ENCODE data around the gene PNPLA1.

The PNPLA1 gene

DNA sequence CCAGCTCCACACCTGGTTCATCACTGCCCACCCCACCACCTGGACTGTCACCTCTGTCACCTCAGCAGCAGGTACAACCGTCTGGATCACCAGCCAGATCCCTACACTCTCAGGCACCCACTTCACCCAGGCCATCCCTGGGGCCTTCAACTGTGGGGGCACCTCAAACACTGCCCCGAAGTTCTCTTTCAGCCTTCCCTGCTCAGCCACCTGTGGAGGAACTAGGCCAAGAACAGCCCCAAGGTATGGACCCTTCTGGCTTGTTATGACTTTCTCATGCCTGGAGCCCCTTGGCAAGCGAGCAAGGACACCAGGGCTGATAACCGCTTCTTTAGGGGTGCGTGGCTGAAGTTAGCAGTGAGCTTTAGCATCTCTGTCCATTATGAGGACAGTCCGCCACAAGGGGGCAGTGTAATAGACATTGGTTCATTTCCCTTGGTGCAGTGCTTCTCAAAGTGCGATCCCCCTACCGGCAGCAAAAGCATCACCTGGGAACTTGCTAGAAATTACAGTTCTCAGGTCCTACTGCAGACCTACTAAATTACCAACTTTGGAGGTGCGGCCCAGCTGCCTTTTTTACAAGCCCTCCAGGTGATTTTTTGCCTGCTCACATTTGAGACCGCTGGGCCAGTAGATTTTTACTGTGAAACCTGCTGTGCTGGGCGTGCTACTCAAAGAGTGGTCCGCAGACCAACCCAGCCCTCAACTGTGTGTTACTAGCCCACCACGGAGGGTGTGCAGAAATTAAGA lies 32.5 kb downstream of the PNPLA1 start:
- ATAC-seq = peak; percentile 99

DNA sequence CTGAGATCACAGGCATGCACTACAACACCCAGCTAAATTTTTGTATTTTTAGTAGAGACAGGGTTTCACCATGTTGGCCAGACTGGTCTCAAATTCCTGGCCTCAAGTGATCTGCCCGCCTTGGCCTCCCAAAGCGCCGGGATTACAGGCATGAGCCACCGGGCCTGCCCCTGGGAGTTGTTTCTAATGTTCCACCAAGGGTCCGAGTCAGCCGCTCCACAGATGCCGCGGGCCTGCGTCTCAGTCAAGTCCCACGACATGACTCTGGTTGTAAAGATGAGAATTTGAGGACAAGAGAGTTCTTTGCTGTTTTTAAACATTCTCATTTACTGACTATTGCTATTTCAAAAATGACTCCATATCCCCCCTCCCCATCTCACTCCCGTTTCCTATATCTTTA lies 36.0 kb downstream of the PNPLA1 start:
- TF ChIP-seq TOX (CRISPR knock-in tag; IDR thresholded peaks at IDR 0.05; ENCODE audit: borderline replicate concordance) = no peak
- TF ChIP-seq CSDC2 (CRISPR knock-in tag; IDR thresholded peaks at IDR 0.05) = no peak
- no peak for TF ChIP-seq RARB (CRISPR knock-in tag; IDR thresholded peaks at IDR 0.05)
- TF ChIP-seq ARNTL (CRISPR knock-in tag; IDR thresholded peaks at IDR 0.05; ENCODE audit: borderline replicate concordance, low read depth) = no peak
- TF ChIP-seq GLIS3 (CRISPR knock-in tag; IDR thresholded peaks at IDR 0.05) = no peak
- TF ChIP-seq ZFP30 (CRISPR knock-in tag; IDR thresholded peaks at IDR 0.05) = no peak

More for the DNA sequence above, 32.5 kb downstream of the PNPLA1 start:
- no peak for TF ChIP-seq CSDC2 (CRISPR knock-in tag; IDR thresholded peaks at IDR 0.05)
- TF ChIP-seq, protein P1, sequence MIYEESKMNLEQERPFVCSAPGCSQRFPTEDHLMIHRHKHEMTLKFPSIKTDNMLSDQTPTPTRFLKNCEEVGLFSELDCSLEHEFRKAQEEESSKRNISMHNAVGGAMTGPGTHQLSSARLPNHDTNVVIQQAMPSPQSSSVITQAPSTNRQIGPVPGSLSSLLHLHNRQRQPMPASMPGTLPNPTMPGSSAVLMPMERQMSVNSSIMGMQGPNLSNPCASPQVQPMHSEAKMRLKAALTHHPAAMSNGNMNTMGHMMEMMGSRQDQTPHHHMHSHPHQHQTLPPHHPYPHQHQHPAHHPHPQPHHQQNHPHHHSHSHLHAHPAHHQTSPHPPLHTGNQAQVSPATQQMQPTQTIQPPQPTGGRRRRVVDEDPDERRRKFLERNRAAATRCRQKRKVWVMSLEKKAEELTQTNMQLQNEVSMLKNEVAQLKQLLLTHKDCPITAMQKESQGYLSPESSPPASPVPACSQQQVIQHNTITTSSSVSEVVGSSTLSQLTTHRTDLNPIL (CRISPR knock-in tag; IDR thresholded peaks at IDR 0.05; ENCODE audit: low read depth) = no peak
- no peak for TF ChIP-seq ISL1 (CRISPR knock-in tag; IDR thresholded peaks at IDR 0.05)
- TF ChIP-seq, protein P2, sequence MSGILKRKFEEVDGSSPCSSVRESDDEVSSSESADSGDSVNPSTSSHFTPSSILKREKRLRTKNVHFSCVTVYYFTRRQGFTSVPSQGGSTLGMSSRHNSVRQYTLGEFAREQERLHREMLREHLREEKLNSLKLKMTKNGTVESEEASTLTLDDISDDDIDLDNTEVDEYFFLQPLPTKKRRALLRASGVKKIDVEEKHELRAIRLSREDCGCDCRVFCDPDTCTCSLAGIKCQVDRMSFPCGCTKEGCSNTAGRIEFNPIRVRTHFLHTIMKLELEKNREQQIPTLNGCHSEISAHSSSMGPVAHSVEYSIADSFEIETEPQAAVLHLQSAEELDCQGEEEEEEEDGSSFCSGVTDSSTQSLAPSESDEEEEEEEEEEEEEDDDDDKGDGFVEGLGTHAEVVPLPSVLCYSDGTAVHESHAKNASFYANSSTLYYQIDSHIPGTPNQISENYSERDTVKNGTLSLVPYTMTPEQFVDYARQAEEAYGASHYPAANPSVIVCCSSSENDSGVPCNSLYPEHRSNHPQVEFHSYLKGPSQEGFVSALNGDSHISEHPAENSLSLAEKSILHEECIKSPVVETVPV (CRISPR knock-in tag; IDR thresholded peaks at IDR 0.05) = no peak
- no peak for TF ChIP-seq ZFP30 (CRISPR knock-in tag; IDR thresholded peaks at IDR 0.05)
- TF ChIP-seq TOX (CRISPR knock-in tag; IDR thresholded peaks at IDR 0.05; ENCODE audit: borderline replicate concordance) = no peak
- no peak for TF ChIP-seq PPARA (CRISPR knock-in tag; IDR thresholded peaks at IDR 0.05; ENCODE audit: borderline replicate concordance)
- TF ChIP-seq ZFP3 (CRISPR knock-in tag; IDR thresholded peaks at IDR 0.05) = no peak
- no peak for TF ChIP-seq ZNF565 (CRISPR knock-in tag; conservative IDR thresholded peaks at IDR 0.05; ENCODE audit: low read depth)
- TF ChIP-seq, protein P3, sequence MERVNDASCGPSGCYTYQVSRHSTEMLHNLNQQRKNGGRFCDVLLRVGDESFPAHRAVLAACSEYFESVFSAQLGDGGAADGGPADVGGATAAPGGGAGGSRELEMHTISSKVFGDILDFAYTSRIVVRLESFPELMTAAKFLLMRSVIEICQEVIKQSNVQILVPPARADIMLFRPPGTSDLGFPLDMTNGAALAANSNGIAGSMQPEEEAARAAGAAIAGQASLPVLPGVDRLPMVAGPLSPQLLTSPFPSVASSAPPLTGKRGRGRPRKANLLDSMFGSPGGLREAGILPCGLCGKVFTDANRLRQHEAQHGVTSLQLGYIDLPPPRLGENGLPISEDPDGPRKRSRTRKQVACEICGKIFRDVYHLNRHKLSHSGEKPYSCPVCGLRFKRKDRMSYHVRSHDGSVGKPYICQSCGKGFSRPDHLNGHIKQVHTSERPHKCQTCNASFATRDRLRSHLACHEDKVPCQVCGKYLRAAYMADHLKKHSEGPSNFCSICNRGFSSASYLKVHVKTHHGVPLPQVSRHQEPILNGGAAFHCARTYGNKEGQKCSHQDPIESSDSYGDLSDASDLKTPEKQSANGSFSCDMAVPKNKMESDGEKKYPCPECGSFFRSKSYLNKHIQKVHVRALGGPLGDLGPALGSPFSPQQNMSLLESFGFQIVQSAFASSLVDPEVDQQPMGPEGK (CRISPR knock-in tag; IDR thresholded peaks at IDR 0.05; ENCODE audit: borderline replicate concordance) = no peak
- TF ChIP-seq ESRRG (CRISPR knock-in tag; IDR thresholded peaks at IDR 0.05) = no peak
- TF ChIP-seq, protein P4, sequence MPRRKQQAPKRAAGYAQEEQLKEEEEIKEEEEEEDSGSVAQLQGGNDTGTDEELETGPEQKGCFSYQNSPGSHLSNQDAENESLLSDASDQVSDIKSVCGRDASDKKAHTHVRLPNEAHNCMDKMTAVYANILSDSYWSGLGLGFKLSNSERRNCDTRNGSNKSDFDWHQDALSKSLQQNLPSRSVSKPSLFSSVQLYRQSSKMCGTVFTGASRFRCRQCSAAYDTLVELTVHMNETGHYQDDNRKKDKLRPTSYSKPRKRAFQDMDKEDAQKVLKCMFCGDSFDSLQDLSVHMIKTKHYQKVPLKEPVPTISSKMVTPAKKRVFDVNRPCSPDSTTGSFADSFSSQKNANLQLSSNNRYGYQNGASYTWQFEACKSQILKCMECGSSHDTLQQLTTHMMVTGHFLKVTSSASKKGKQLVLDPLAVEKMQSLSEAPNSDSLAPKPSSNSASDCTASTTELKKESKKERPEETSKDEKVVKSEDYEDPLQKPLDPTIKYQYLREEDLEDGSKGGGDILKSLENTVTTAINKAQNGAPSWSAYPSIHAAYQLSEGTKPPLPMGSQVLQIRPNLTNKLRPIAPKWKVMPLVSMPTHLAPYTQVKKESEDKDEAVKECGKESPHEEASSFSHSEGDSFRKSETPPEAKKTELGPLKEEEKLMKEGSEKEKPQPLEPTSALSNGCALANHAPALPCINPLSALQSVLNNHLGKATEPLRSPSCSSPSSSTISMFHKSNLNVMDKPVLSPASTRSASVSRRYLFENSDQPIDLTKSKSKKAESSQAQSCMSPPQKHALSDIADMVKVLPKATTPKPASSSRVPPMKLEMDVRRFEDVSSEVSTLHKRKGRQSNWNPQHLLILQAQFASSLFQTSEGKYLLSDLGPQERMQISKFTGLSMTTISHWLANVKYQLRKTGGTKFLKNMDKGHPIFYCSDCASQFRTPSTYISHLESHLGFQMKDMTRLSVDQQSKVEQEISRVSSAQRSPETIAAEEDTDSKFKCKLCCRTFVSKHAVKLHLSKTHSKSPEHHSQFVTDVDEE (CRISPR knock-in tag; IDR thresholded peaks at IDR 0.05) = no peak
- no peak for TF ChIP-seq TCF4 (CRISPR knock-in tag; IDR thresholded peaks at IDR 0.05; ENCODE audit: borderline replicate concordance)
- no peak for TF ChIP-seq ZC3H10 (CRISPR knock-in tag; IDR thresholded peaks at IDR 0.05)
- no peak for TF ChIP-seq RARB (CRISPR knock-in tag; IDR thresholded peaks at IDR 0.05)
- no peak for TF ChIP-seq OSR1 (CRISPR knock-in tag; IDR thresholded peaks at IDR 0.05)
- no peak for TF ChIP-seq SNAI2 (CRISPR knock-in tag; IDR thresholded peaks at IDR 0.05)
- TF ChIP-seq, protein P5, sequence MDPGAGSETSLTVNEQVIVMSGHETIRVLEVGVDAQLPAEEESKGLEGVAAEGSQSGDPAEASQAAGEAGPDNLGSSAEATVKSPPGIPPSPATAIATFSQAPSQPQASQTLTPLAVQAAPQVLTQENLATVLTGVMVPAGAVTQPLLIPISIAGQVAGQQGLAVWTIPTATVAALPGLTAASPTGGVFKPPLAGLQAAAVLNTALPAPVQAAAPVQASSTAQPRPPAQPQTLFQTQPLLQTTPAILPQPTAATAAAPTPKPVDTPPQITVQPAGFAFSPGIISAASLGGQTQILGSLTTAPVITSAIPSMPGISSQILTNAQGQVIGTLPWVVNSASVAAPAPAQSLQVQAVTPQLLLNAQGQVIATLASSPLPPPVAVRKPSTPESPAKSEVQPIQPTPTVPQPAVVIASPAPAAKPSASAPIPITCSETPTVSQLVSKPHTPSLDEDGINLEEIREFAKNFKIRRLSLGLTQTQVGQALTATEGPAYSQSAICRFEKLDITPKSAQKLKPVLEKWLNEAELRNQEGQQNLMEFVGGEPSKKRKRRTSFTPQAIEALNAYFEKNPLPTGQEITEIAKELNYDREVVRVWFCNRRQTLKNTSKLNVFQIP (CRISPR knock-in tag; IDR thresholded peaks at IDR 0.05; ENCODE audit: borderline replicate concordance, low read depth) = no peak
- no peak for TF ChIP-seq ARNTL (CRISPR knock-in tag; IDR thresholded peaks at IDR 0.05; ENCODE audit: borderline replicate concordance, low read depth)
- no peak for TF ChIP-seq GLIS3 (CRISPR knock-in tag; IDR thresholded peaks at IDR 0.05)

DNA sequence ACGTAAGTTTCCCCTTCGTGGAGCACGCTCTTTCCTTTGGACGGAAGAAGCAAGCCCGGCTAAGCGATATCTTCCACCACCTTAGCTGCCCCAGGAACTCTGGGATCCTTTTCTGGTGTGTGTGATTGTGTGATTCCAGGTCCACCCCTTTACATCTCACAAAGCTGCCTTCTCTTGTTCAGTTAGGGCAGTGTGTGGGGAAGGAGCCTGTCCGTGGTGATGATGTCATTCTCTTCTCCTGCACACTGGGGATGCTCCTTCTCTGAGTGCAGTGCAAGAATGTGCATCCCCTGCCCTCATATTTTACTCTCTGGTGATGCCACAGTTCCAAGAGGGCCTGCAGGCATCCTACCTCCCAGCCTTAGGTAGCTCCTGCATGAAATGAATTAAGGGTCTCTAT lies 36.5 kb downstream of the PNPLA1 start:
- TF ChIP-seq, protein P1 (CRISPR knock-in tag; IDR thresholded peaks at IDR 0.05; ENCODE audit: low read depth) = no peak
- TF ChIP-seq ZNF565 (CRISPR knock-in tag; conservative IDR thresholded peaks at IDR 0.05; ENCODE audit: low read depth) (no peak), TOX (CRISPR knock-in tag; IDR thresholded peaks at IDR 0.05; ENCODE audit: borderline replicate concordance) (no peak), ZFP3 (CRISPR knock-in tag; IDR thresholded peaks at IDR 0.05) (no peak), ARNTL (CRISPR knock-in tag; IDR thresholded peaks at IDR 0.05; ENCODE audit: borderline replicate concordance, low read depth) (no peak), ESRRG (CRISPR knock-in tag; IDR thresholded peaks at IDR 0.05) (no peak)
- TF ChIP-seq, protein P3 (CRISPR knock-in tag; IDR thresholded peaks at IDR 0.05; ENCODE audit: borderline replicate concordance) = no peak
- no peak for ATAC-seq

More for the DNA sequence above, 36.0 kb downstream of the PNPLA1 start:
- no peak for ATAC-seq
